HepG2 (cell line): Measurements from ENCODE around the gene CDH11.

Experiments used
- ASH2L ChIP-seq: fragments of 300-600, 200-600 bp; sonication (generic); IDR thresholded peaks from 2 replicates; pipeline ENCODE4 v1.7.0; 2017; ENCODE audit warnings: low read depth, mild to moderate bottlenecking, moderate library complexity, mixed read lengths, low read length; ENCODE audit not compliant: insufficient read length
- CTCF ChIP-seq: sonication (generic); formaldehyde crosslinking; IDR thresholded peaks from 2 replicates; pipeline ENCODE4 v1.5.0; 2020; ENCODE audit warnings: mild to moderate bottlenecking, missing genetic modification reagents, moderate library complexity
- FOSL1 ChIP-seq: sonication (generic); formaldehyde crosslinking; IDR thresholded peaks from 2 replicates; pipeline ENCODE4 v1.9.0; 2021; ENCODE audit warnings: missing genetic modification reagents, borderline replicate concordance
- GTF2F1 ChIP-seq: fragments of 150-350 bp; IDR thresholded peaks from 2 replicates; pipeline ENCODE4 v1.6.1; 2014; ENCODE audit warnings: low read length
- MAFK ChIP-seq, 2 experiments: IDR thresholded peaks in 1 of 2; conservative IDR thresholded peaks in 1 of 2; 2 replicates each; pipeline ENCODE4 v1.6.1; 2011; ENCODE audit warnings: improper control_type of control experiment in 2 of 2, low read length in 2 of 2
- NCOA2 ChIP-seq: sonication (generic); formaldehyde crosslinking; IDR thresholded peaks from 2 replicates; pipeline ENCODE4 v1.8.0; 2022; ENCODE audit warnings: inconsistent platforms
- RERE ChIP-seq: IDR thresholded peaks from 2 replicates; pipeline ENCODE4 v1.6.1; 2016; ENCODE audit warnings: low read depth, missing genetic modification reagents, missing compliant biosample characterization
- ZNF121 ChIP-seq: sonication (generic); formaldehyde crosslinking; IDR thresholded peaks from 2 replicates; pipeline ENCODE4 v1.5.0; 2020; ENCODE audit warnings: mild to moderate bottlenecking, missing genetic modification reagents
- ZNF737 ChIP-seq: sonication (generic); formaldehyde crosslinking; IDR thresholded peaks from 2 replicates; pipeline ENCODE4 v1.5.0; 2020; ENCODE audit warnings: missing genetic modification reagents, mild to moderate bottlenecking, borderline replicate concordance
- TF ChIP-seq, protein P1 (sequence below): sonication (generic); formaldehyde crosslinking; IDR thresholded peaks from 2 replicates; pipeline ENCODE4 v1.4.0; 2020; ENCODE audit warnings: missing genetic modification reagents

GRCh38 chr16:64957246-64957645 lies 164.6 kb downstream of the CDH11 start:
- TF ChIP-seq ZNF121 (CRISPR knock-in tag) = no peak
- TF ChIP-seq RERE (CRISPR knock-in tag) = no peak
- no peak for TF ChIP-seq NCOA2
- TF ChIP-seq ASH2L = no peak
- no peak for TF ChIP-seq MAFK (conservative IDR thresholded peaks at IDR 0.05 in 1 of 2, IDR thresholded peaks at IDR 0.05 in 1 of 2; ENCODE audit: low read length in 2 of 2)
- no peak for TF ChIP-seq ZNF737
- TF ChIP-seq FOSL1 = no peak
- TF ChIP-seq, protein P1, sequence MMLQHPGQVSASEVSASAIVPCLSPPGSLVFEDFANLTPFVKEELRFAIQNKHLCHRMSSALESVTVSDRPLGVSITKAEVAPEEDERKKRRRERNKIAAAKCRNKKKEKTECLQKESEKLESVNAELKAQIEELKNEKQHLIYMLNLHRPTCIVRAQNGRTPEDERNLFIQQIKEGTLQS (CRISPR knock-in tag) = no peak
- no peak for TF ChIP-seq CTCF (CRISPR knock-in tag)
- no peak for TF ChIP-seq GTF2F1
